ENCODE results near the gene KRT10. TPM values are rescaled to one million over a fixed set of nuclear protein-coding genes. Genes with fewer than 3 reads are reported as not detected.
A peak's percentile ranks its signal among the peaks of the same experiment; 100 is the strongest.

Gene KRT10
- total RNA-seq, 3 donors from 2014 or later = 24.5 to 33.1 (median 26.4) TPM

DNA sequence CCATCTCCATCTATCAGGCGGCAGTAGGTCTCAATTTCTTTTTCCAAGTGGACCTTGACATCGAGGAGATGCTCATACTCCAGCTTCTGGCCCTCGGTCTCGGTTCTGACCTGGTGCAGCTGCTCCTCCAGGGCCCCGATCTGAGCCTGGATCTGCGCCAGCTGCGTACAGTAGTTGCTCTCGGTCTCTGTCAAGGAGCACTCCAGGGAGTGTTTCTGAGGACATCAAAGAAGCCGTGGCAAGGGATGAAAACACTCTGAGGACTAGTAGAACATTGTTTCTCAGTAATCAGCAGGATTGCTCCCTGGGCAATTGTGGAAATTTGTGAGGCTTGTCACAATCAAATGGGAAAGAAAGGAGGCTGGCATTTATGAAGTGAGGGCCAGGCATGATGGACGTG, 28.6 kb downstream of the KRT10 start:
- no peaks in the 10 kb centered on the region for H3K36me3 ChIP-seq (ENCODE audit: low read depth)
- no peak for DNase-seq
- intact Hi-C loops (cut with DNase I, micrococcal nuclease) = loop anchor here in 1 of 2 donors (5.0 kb wide), 1 partner anchor 177 kb away; no protein-coding TSS in a partner anchor
- H3K4me3 ChIP-seq = no peak overlapping the region
- TF ChIP-seq, protein P1, sequence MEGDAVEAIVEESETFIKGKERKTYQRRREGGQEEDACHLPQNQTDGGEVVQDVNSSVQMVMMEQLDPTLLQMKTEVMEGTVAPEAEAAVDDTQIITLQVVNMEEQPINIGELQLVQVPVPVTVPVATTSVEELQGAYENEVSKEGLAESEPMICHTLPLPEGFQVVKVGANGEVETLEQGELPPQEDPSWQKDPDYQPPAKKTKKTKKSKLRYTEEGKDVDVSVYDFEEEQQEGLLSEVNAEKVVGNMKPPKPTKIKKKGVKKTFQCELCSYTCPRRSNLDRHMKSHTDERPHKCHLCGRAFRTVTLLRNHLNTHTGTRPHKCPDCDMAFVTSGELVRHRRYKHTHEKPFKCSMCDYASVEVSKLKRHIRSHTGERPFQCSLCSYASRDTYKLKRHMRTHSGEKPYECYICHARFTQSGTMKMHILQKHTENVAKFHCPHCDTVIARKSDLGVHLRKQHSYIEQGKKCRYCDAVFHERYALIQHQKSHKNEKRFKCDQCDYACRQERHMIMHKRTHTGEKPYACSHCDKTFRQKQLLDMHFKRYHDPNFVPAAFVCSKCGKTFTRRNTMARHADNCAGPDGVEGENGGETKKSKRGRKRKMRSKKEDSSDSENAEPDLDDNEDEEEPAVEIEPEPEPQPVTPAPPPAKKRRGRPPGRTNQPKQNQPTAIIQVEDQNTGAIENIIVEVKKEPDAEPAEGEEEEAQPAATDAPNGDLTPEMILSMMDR (IDR thresholded peaks at IDR 0.05) = no peak
- no peak for ATAC-seq
- H3K9me3 ChIP-seq = no peaks in the 10 kb centered on the region
- H3K4me1 ChIP-seq (ENCODE audit: low read depth) = no peaks in the 10 kb centered on the region

DNA sequence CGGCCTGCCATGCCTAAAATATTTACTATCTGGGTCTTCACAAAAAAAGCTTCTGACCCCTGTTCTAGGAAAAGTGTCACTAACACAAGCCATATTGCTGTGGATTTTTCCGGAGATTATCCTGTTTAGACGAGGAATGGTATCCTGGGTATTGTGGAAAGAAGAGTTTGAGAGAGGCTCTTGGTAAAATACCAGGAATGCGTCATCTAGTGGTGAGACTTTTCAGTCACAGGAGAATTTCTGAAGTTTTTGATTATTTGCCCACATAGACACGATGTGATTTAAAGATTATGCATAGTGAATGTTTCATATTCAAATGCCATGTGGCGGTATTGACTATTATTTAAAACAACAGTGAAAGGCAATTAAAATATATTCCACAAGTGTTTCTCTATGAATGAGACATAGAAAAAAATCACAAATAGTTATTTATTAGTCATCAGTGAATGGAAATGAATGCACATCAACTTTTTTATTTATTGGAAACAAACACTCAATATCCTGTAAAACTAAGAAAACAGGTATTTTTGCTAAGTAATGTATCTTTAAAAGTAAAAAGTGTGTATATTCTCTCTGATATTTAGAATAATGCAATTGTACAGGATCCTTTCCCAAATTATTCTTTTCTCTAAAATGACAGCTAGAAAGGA, 30.5 kb downstream of the KRT10 start:
- intact Hi-C loops (cut with DNase I, micrococcal nuclease) = loop anchor here in 1 of 2 donors (5.0 kb wide), 1 partner anchor 175 kb away; no protein-coding TSS in a partner anchor
- Histone ChIP-seq H3K4me1 (ENCODE audit: low read depth) (no peaks in the 10 kb centered on the region), H3K36me3 (ENCODE audit: low read depth) (no peaks in the 10 kb centered on the region), H3K4me3 (no peak overlapping the region), H3K9me3 (no peaks in the 10 kb centered on the region)
- DNase-seq (peak in 1 of 3 donors; percentile 17), ATAC-seq (no peak)
- TF ChIP-seq, protein P1 (IDR thresholded peaks at IDR 0.05) = no peak

DNA sequence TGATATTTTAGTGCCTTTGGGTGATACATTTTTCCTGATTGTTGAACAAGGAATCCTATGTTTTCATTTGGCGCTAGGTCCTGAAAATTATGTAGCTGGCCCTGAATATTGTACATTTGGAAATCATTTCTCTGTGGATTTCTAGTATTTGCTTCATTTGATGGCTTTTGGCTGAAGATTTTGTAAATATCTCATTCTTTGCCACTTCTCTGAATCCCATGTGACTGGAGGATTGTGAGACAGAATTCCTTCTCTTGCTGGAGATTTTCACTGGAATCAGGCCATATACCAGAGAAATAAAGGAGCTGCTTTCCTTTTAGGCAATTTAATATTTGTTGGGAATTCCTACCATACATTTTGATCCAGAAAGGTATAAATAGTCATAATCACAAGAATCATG, 31.3 kb downstream of the KRT10 start:
- H3K36me3 ChIP-seq (ENCODE audit: low read depth) = no peaks in the 10 kb centered on the region
- H3K4me3 ChIP-seq = no peak overlapping the region
- intact Hi-C loops (cut with DNase I, micrococcal nuclease) = loop anchor here in 1 of 2 donors (5.0 kb wide), 1 partner anchor 174 kb away; no protein-coding TSS in a partner anchor
- TF ChIP-seq, protein P1 (IDR thresholded peaks at IDR 0.05) = no peak
- no peaks in the 10 kb centered on the region for H3K9me3 ChIP-seq
- DNase-seq (no peak), ATAC-seq (no peak)
- H3K4me1 ChIP-seq (ENCODE audit: low read depth) = no peaks in the 10 kb centered on the region

DNA sequence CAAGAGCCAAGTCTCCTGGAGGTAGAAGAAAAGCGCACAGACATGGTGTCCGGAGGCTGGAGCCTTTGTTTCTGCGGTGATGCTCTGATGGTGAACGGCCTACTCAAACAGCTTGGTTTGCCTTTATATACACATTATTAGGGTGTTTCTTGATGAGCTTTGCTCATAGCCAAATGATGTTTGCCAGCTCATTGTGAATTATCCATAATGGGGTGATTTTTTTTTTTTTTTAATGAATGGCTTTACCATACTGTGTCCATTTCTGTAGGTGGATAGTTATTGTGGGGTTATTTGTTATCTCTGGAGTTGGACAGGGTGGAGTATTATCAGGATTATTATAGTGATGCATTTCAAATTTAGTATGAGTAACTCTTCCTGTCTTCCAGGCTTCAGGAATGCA, 40.0 kb downstream of the KRT10 start, which contains the start of gene KRT27:
TSS of gene KRT27 (minus strand) at position 101 of the 400 bp plus-strand sequence. CDS start at position 44, 57 bp downstream.
- Histone ChIP-seq H3K9me3 (no peaks in the 10 kb centered on the region), H3K36me3 (ENCODE audit: low read depth) (no peaks in the 10 kb centered on the region), H3K4me1 (ENCODE audit: low read depth) (no peaks in the 10 kb centered on the region), H3K4me3 (no peak within 1 kb of the TSS)
- intact Hi-C loops (cut with DNase I, micrococcal nuclease) = no loop called here
- TF ChIP-seq, protein P1 (IDR thresholded peaks at IDR 0.05) = no peak
- DNase-seq (no peak), ATAC-seq (no peak)

DNA sequence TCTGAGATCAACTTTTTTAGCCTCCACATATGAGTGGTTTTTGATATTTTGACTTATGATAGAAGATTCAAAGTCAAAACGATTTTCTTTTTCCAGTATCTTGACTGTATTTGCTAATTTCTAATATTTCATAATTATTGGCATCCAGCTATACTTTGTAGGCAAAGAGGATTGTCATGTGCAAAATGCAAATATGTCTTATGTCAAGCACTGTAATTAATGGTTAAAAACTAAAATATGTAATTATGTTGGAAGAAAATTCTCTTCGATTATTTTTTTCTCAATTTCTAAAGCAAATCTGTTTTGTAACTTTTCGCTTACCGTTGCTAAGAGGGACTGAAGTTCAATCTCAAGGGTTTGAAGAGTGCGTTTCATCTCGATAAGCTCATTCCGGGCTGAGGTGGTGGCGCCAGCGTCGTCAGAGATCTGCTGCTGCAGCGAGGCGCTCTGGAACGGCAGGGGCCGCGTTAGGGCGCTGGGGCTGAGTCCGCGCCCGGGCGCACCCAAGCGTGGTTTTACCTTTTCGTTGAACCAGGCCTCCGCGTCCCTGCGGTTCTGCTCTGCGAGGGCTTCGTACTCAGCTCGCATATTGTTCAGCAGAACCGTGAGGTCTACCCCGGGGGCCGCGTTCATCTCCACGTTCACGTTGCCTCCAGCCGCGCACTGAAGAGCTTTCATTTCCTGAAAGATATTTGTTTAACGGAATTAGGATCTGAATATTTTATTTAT, 43.1 kb downstream of the KRT10 start:
- no peaks in the 10 kb centered on the region for H3K4me1 ChIP-seq (ENCODE audit: low read depth)
- no peaks in the 10 kb centered on the region for H3K36me3 ChIP-seq (ENCODE audit: low read depth)
- intact Hi-C loops (cut with DNase I, micrococcal nuclease) = no loop called here
- TF ChIP-seq, protein P1 (IDR thresholded peaks at IDR 0.05) = no peak
- H3K9me3 ChIP-seq = no peaks in the 10 kb centered on the region
- H3K4me3 ChIP-seq = no peak overlapping the region
- no peak for ATAC-seq
- peak in 1 of 3 donors; percentile 4 for DNase-seq
